ENCODE measurements around the gene TMEM269. TPM values are rescaled to one million over a fixed set of nuclear protein-coding genes. Genes with fewer than 3 reads are reported as not detected.

The TMEM269 gene
- total RNA-seq, 1 donor from 2014 or later = under 0.01 TPM

DNA sequence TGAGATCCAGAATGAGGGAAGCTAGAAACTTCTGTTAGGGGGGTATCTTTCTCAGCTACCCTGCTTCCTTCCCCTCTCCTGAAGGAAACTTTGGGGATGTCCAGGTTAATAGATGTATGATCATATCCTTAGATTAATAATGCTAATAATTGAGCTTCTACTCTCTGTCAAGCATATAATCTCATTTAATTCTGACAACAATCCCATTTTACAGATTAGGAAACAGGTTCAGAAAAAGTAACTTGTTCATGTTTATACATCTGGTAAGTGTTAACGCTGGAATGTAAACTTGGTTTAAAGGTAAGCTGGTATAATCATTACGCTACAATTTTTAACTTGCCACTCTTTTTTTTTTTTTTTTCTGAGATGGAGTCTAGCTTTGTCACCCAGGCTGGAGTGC is 1.7 kb upstream of the TMEM269 start:
- DNase-seq (ENCODE audit: low read depth) (no peak), FAIRE-seq (no peak)
- no peak overlapping the region for H3K4me3 ChIP-seq (ENCODE audit: low read depth, low read length)
- no peaks in the 10 kb centered on the region for H3K36me3 ChIP-seq (ENCODE audit: control insufficient read depth, insufficient read depth, low read length)
- no peak for TF ChIP-seq CTCF (IDR thresholded peaks at IDR 0.05; ENCODE audit: insufficient read depth, low read length, severe bottlenecking)
- H3K27me3 ChIP-seq (ENCODE audit: control insufficient read depth, insufficient read depth, low read length) = no peaks in the 10 kb centered on the region

- FAIRE-seq = no peak
- TF ChIP-seq CTCF (IDR thresholded peaks at IDR 0.05; ENCODE audit: insufficient read depth, low read length, severe bottlenecking) = no peak
- H3K4me3 ChIP-seq (ENCODE audit: low read depth, low read length) = no peak overlapping the region
- DNase-seq (ENCODE audit: low read depth) = no peak
- H3K36me3 ChIP-seq (ENCODE audit: control insufficient read depth, insufficient read depth, low read length) = no peaks in the 10 kb centered on the region
- no peaks in the 10 kb centered on the region for H3K27me3 ChIP-seq (ENCODE audit: control insufficient read depth, insufficient read depth, low read length)
Measured at GRCh38 chr1:42784547-42784945, 245 bp upstream of the TMEM269 start.

- Histone ChIP-seq H3K27me3 (ENCODE audit: control insufficient read depth, insufficient read depth, low read length) (no peaks in the 10 kb centered on the region), H3K4me3 (ENCODE audit: low read depth, low read length) (no peak overlapping the region), H3K36me3 (ENCODE audit: control insufficient read depth, insufficient read depth, low read length) (no peaks in the 10 kb centered on the region)
- DNase-seq (ENCODE audit: low read depth) = no peak
- no peak for FAIRE-seq
- TF ChIP-seq CTCF (IDR thresholded peaks at IDR 0.05; ENCODE audit: insufficient read depth, low read length, severe bottlenecking) = no peak
Measured at GRCh38 chr1:42786097-42786496, 1.3 kb downstream of the TMEM269 start.

DNA sequence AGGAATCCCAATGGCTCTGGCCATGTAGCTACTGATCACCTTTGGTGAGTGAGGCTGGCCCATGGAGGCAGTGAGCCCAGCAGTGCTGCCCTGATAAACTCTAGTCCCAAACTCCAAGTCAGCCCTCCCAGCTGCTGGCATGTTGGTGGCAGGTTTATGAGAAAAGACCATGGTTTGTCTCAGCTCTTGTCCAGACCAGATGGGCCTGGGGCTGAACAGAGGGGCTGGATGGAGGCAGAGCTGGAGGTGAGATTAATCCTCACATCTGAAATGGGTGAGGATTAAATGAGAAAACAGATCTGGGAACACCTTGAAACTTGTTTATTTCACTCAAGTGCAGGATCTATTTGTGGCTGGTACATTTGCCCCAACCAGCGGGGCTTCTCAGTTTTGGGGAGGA is 3.2 kb downstream of the TMEM269 start:
- TF ChIP-seq CTCF (IDR thresholded peaks at IDR 0.05; ENCODE audit: insufficient read depth, low read length, severe bottlenecking) = no peak
- no peak for FAIRE-seq
- H3K4me3 ChIP-seq (ENCODE audit: low read depth, low read length) = no peak overlapping the region

GRCh38 chr1:42793824-42794223 is 9.0 kb downstream of the TMEM269 start:
- H3K36me3 ChIP-seq (ENCODE audit: control insufficient read depth, insufficient read depth, low read length) = no peaks in the 10 kb centered on the region
- H3K4me3 ChIP-seq (ENCODE audit: low read depth, low read length) = no peak overlapping the region
- DNase-seq (ENCODE audit: low read depth) (no peak), FAIRE-seq (no peak)
- H3K27me3 ChIP-seq (ENCODE audit: control insufficient read depth, insufficient read depth, low read length) = no peaks in the 10 kb centered on the region
- no peak for TF ChIP-seq CTCF (IDR thresholded peaks at IDR 0.05; ENCODE audit: insufficient read depth, low read length, severe bottlenecking)

More for the DNA sequence above, 3.2 kb downstream of the TMEM269 start:
- Histone ChIP-seq H3K27me3 (ENCODE audit: control insufficient read depth, insufficient read depth, low read length) (no peaks in the 10 kb centered on the region), H3K36me3 (ENCODE audit: control insufficient read depth, insufficient read depth, low read length) (no peaks in the 10 kb centered on the region)
- DNase-seq (ENCODE audit: low read depth) = no peak

DNA sequence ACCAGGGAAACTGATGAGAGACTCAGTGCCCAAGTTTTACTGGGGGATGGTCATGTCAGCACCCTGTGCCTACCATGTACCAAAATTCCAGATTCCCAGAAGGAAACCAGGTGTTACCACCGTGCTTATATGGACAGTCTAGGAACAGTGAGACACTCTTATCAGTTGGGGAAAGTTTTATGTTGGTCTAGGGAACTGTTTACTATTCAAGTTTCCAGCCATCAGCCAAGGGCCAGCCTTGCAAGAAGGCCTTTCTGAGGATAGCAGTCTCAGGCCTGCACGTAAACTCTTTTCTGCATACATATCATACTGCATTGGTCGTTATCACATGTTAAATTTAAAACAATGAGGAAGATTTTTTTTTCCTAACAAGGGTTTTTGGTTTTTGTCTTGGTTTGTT is 12.6 kb downstream of the TMEM269 start:
- FAIRE-seq = no peak
- no peak for DNase-seq (ENCODE audit: low read depth)
- H3K27me3 ChIP-seq (ENCODE audit: control insufficient read depth, insufficient read depth, low read length) = no peaks in the 10 kb centered on the region
- no peak for TF ChIP-seq CTCF (IDR thresholded peaks at IDR 0.05; ENCODE audit: insufficient read depth, low read length, severe bottlenecking)
- H3K36me3 ChIP-seq (ENCODE audit: control insufficient read depth, insufficient read depth, low read length) = no peaks in the 10 kb centered on the region
- no peak overlapping the region for H3K4me3 ChIP-seq (ENCODE audit: low read depth, low read length)
